Colonic mucosa (tissue), 4 donors: Measurements from ENCODE around the gene CRISPLD2. TPM values are rescaled to one million over a fixed set of nuclear protein-coding genes. Genes with fewer than 3 reads are reported as not detected.

Experiments
- DNase-seq: peaks from one replicate; pipeline ENCODE4 v3.0.0-alpha.2; 2020
- H3K27ac ChIP-seq: fragments of 200-600 bp; one replicate; pipeline ENCODE4 v1.8.0; 2021
- H3K27me3 ChIP-seq: fragments of 200-600 bp; one replicate; pipeline ENCODE4 v1.8.0; 2021
- H3K36me3 ChIP-seq: fragments of 200-600 bp; one replicate; pipeline ENCODE4 v1.8.0; 2021
- H3K4me1 ChIP-seq: fragments of 200-600 bp; one replicate; pipeline ENCODE4 v1.8.0; 2021; ENCODE audit warnings: mild to moderate bottlenecking
- H3K4me3 ChIP-seq: fragments of 200-600 bp; one replicate; pipeline ENCODE4 v1.8.0; 2021
- H3K9ac ChIP-seq, 2 donors: one replicate each; pipeline ENCODE4 v1.7.0; 2013; ENCODE audit warnings: control low read depth in 2 of 2, low read depth in 2 of 2, low read length in 2 of 2
- H3K9me3 ChIP-seq: fragments of 200-600 bp; one replicate; pipeline ENCODE4 v1.8.0; 2021
- intact Hi-C: fragments of 100-400 bp; cut with DNase I; formaldehyde crosslinking; loops from one replicate; pipeline ENCODE4 v1.14.1; 2022
- total RNA-seq, 2 donors: library from RNA; stranded (reverse); fragmentation: NEBNext Ultra II Directional in 1 of 2; extraction: Animal tissue kit (Norgen Biotek cat#: 25700) in 1 of 2; gene quantifications; one replicate each; pipeline ENCODE4 v1.2.1, GENCODE V29; 2021
- TF ChIP-seq, protein P1 (sequence below): fragments of 200-600 bp; IDR thresholded peaks from one replicate; pipeline ENCODE4 v1.8.0; 2022; ENCODE audit warnings: antibody characterized with exemption, mild to moderate bottlenecking
- donor health status: healthy.
- donor health status: DM: no; HTN: no; CAD: no.
- donor health status: DM: no; HTN: no; CAD: no.

Gene CRISPLD2
- total RNA-seq, 2 donors from 2014 or later, result 10.4 to 37.9 TPM

DNA sequence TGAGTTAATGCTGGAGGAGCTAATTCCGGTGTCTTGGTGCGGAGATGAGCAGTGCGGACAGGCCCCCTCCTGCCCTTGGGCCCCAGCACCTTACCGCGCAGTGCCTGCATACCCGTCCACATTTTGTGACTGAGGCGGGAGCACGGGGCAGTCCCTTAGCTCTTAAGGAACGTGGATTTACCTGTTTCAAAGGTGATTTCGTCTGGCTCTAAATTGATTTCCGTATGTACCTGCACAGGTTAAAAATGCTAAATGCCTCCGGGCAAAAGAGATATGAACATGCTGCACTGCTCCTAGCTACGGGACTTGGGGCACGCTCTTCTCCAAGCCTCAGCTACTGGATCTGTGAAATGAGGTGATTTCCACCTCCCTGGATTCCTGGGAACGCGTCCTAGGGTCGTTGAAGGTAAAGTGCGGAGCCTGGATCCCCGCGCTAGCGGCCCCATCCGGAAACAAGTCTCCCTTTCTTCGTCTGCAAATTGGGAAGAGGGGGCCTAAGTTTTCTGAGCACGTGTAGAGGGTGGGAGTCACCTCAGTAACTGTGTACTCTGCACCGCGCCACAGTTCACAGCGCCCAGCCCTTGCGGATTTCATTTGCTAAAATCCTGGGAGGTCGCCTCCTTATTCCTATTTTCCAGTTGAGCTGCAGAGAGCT lies 669 bp upstream of the CRISPLD2 start:
- TF ChIP-seq, protein P1, sequence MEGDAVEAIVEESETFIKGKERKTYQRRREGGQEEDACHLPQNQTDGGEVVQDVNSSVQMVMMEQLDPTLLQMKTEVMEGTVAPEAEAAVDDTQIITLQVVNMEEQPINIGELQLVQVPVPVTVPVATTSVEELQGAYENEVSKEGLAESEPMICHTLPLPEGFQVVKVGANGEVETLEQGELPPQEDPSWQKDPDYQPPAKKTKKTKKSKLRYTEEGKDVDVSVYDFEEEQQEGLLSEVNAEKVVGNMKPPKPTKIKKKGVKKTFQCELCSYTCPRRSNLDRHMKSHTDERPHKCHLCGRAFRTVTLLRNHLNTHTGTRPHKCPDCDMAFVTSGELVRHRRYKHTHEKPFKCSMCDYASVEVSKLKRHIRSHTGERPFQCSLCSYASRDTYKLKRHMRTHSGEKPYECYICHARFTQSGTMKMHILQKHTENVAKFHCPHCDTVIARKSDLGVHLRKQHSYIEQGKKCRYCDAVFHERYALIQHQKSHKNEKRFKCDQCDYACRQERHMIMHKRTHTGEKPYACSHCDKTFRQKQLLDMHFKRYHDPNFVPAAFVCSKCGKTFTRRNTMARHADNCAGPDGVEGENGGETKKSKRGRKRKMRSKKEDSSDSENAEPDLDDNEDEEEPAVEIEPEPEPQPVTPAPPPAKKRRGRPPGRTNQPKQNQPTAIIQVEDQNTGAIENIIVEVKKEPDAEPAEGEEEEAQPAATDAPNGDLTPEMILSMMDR, result no peak
- Histone ChIP-seq H3K27me3 (peaks cover 5% of the 10 kb centered on the region), H3K4me1 (no peaks in the 10 kb centered on the region), H3K36me3 (no peaks in the 10 kb centered on the region), H3K9ac (no peak overlapping the region), H3K27ac (no peak overlapping the region), H3K9me3 (no peaks in the 10 kb centered on the region), H3K4me3 (peak overlapping the region; percentile 50)
- DNase-seq, result no peak
- intact Hi-C loops, result no loop called here

DNA sequence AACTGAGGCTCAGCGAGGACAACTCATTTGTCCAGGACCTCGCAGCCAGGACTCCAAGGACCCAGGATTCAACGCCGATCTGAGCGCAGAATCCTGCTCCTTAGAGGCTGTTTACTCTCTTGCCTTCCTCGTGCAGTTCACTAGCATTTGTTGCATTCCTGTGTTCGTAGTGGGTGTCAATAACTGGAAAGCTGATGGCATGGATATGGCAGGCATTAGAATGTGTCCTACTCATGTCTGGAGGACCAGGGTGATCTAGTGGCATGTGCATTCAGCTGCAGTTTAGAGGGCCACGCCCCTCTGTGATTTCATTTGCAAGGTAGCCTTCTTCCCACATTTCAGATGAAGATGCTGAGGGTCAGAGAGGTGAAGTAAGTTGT lies 510 bp downstream of the CRISPLD2 start:
- Histone ChIP-seq H3K27me3 (peaks cover 5% of the 10 kb centered on the region), H3K27ac (peak overlapping the region; percentile 18), H3K4me1 (no peaks in the 10 kb centered on the region), H3K9me3 (no peaks in the 10 kb centered on the region), H3K36me3 (no peaks in the 10 kb centered on the region), H3K9ac (peak overlapping the region; percentile 72 to 80), H3K4me3 (peak overlapping the region; percentile 50)
- TF ChIP-seq, protein P1, result no peak
- DNase-seq, result no peak
- intact Hi-C loops, result no loop called here

DNA sequence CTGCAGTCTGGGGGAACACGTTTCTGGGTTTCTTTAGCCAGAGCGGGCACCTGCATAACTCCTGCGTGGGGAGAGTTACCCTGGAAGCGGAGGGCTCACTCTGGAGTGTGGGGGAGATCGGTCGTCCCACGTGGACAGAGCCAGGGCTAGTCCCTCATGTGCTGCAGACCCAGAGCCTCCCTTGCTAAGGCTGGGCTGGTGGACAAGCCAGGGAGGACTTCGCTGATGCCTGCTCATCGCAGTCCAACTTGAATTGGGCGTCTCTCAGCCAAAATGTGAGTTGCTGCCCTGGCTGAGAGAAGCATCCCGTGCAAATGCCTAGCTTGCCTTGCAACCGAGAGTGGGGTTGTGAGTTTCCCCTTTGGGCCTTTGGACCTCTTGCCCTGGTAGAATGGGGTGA lies 986 bp downstream of the CRISPLD2 start:
- peak overlapping the region; percentile 18 for H3K27ac ChIP-seq
- no peaks in the 10 kb centered on the region for H3K36me3 ChIP-seq
- H3K9ac ChIP-seq, result peak overlapping the region; percentile 72 to 80
- H3K27me3 ChIP-seq, result peaks cover 5% of the 10 kb centered on the region
- intact Hi-C loops, result no loop called here
- no peak for DNase-seq
- no peaks in the 10 kb centered on the region for H3K4me1 ChIP-seq
- H3K4me3 ChIP-seq, result peak overlapping the region; percentile 50
- TF ChIP-seq, protein P1, result no peak
- no peaks in the 10 kb centered on the region for H3K9me3 ChIP-seq

DNA sequence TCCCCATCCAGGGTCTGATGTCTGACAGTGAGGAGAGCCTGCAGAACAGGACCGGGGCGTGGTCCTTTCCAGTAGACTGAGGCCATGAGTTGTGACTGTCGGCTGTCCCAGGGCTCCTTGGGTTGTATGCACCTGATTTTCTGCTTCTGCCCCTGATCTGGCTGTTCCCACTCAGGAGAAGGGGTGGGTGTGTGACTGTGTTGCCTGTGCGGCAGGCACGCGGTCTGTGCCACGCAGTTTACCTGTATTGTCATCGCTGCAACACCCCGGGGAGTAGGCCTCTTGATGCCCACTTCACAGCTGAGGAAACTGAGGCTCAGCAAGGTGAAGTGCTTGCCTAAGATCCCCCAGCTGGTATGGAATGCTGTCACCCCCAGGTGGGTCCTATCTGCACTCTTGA lies 1.4 kb downstream of the CRISPLD2 start:
- Histone ChIP-seq H3K4me1 (no peaks in the 10 kb centered on the region), H3K9me3 (no peaks in the 10 kb centered on the region), H3K36me3 (no peaks in the 10 kb centered on the region), H3K4me3 (peak overlapping the region; percentile 50), H3K27me3 (peaks cover 5% of the 10 kb centered on the region), H3K9ac (peak overlapping the region; percentile 72 to 80), H3K27ac (peak overlapping the region; percentile 18)
- intact Hi-C loops, result no loop called here
- no peak for DNase-seq
- TF ChIP-seq, protein P1, result no peak

DNA sequence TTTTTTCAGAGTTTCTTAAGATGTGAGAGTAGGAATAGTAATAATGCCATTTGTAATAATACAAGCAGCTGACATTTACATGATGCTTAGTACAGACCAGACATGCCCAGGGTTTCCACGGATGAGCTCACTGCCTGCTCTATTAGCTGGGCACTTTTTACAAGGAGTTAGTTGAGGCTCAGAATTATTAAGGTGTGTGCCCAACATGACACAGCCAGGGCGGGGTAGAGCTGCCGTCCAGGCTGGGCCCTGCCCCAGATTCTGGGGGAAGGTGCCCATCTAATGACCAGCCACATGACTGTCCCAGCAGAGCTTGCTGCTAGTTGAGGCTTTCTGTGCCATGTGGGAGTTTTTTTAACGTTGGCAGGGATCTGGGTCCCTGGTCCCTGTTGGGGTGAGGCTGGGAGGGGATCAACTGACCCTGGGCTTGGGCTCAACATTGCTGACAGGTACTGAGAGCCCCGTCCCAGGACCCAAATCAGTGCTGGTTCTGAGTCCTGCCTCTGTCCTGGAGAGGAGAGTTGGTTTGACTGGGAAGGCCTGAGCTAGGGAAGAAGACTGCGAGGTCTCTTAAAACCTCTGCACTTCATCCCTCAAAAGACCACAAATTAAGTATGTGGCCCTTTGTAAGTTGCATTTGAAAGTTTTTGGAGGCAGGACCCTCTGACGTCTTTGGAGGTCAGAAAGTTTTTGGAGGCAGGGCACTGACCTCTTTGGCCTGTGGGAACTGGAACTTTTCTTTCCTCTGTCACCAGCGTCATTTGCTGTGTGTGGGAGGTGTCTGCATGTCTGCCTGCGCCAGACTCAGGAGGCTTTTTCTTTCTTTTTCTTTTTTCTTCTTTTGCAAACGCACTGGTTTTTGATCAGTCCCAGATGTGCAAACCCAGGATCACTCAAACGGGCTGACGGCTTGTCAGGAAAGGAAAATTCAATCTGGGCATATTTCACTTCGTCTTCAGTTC lies 2.2 kb downstream of the CRISPLD2 start:
- intact Hi-C loops, result no loop called here
- peak overlapping the region; percentile 46 for H3K27ac ChIP-seq
- no peaks in the 10 kb centered on the region for H3K4me1 ChIP-seq
- TF ChIP-seq, protein P1, result no peak
- no peaks in the 10 kb centered on the region for H3K36me3 ChIP-seq
- H3K27me3 ChIP-seq, result peaks cover 5% of the 10 kb centered on the region
- peak overlapping the region; percentile 50 for H3K4me3 ChIP-seq
- H3K9me3 ChIP-seq, result no peaks in the 10 kb centered on the region
- peak overlapping the region; percentile 52 to 80 for H3K9ac ChIP-seq
- DNase-seq, result no peak
